ENCODE measurements around the gene IL31RA.

GRCh38 chr5:55858104-55858503 lies 6.9 kb downstream of the IL31RA start:
- TF ChIP-seq CTCF (IDR thresholded peaks at IDR 0.05 in 2 of 3, conservative IDR thresholded peaks at IDR 0.05 in 1 of 3; ENCODE audit: control insufficient read depth in 2 of 3, extremely low read depth in 1 of 3, insufficient read depth in 1 of 3, low read depth in 3 of 3, low read length in 3 of 3) (no peak), ETV6 (conservative IDR thresholded peaks at IDR 0.05 in 1 of 2, IDR thresholded peaks at IDR 0.05 in 1 of 2; ENCODE audit: borderline replicate concordance in 1 of 2, low read depth in 1 of 2) (no peak), MXI1 (IDR thresholded peaks at IDR 0.05; ENCODE audit: low read depth, low read length) (no peak), EP300 (IDR thresholded peaks at IDR 0.05; ENCODE audit: borderline replicate concordance in 1 of 2, control insufficient read depth in 1 of 2, low read depth in 2 of 2, low read length in 2 of 2) (no peak), NFIC (IDR thresholded peaks at IDR 0.05; ENCODE audit: low read depth, low read length) (no peak)

Measured in GM12878 (cell line).